IMR-90 (cell line): ENCODE results near the gene SMARCA4. TPM values are rescaled to one million over a fixed set of nuclear protein-coding genes. Genes with fewer than 3 reads are reported as not detected.

Experiments used
- ATAC-seq: fragments of 200-7000 bp; cut with Tn5 transposase; 2 replicates; pipeline ENCODE4 v1.9.1; 2020; ENCODE audit warnings: low read depth, mild to moderate bottlenecking, moderate library complexity
- BruUV-seq: library from RNA; stranded (reverse); fragments of 400-500 nt; replicated peaks from 2 replicates; lab custom pipeline; 2021; lab: Mats Ljungman, UMichigan
- CTCF ChIA-PET: fragments of 300-600 bp; formaldehyde crosslinking; extraction: SDS; loops from one replicate; lab custom pipeline; 2021; ENCODE audit warnings: antibody characterized with exemption; lab: Yijun Ruan, JAX
- POLR2A ChIA-PET: fragments of 300-600 bp; sonication (Branson Sonifier 250); formaldehyde crosslinking; loops from one replicate; lab custom pipeline; 2022; ENCODE audit warnings: antibody characterized with exemption; ENCODE audit not compliant: unreplicated experiment; lab: Charles Lee
- DNase-seq: peaks from one replicate; pipeline ENCODE4 v3.0.0; 2013
- H2AFZ ChIP-seq: replicated peaks from 2 replicates; pipeline ENCODE3; 2013; ENCODE audit warnings: low read length, mild to moderate bottlenecking; ENCODE audit not compliant: poor library complexity
- H2AK5ac ChIP-seq: 2 replicates; pipeline ENCODE4 v1.6.1; 2013; ENCODE audit warnings: low read depth, low read length, inconsistent platforms
- H2AK9ac ChIP-seq: replicated peaks from 2 replicates; pipeline ENCODE3; 2013; ENCODE audit warnings: mild to moderate bottlenecking, low read depth, low read length, moderate library complexity; ENCODE audit not compliant: poor library complexity
- H2BK120ac ChIP-seq: 2 replicates; pipeline ENCODE4 v1.6.1; 2013; ENCODE audit warnings: low read depth, low read length, inconsistent platforms
- H2BK15ac ChIP-seq: 3 replicates; pipeline ENCODE4 v1.6.1; 2013; ENCODE audit warnings: low read depth, low read length, inconsistent platforms
- H2BK20ac ChIP-seq: 2 replicates; pipeline ENCODE4 v1.6.1; 2013; ENCODE audit warnings: low read depth, mild to moderate bottlenecking, inconsistent platforms, low read length, moderate library complexity
- H2BK5ac ChIP-seq: 2 replicates; pipeline ENCODE4 v1.6.1; 2013; ENCODE audit warnings: mild to moderate bottlenecking, low read depth, low read length, inconsistent platforms; ENCODE audit not compliant: poor library complexity, severe bottlenecking
- H3K14ac ChIP-seq: replicated peaks from 2 replicates; pipeline ENCODE4 v1.6.1; 2013; ENCODE audit warnings: low read depth, low read length, inconsistent platforms
- H3K18ac ChIP-seq: 2 replicates; pipeline ENCODE4 v1.6.1; 2013; ENCODE audit warnings: low read depth, low read length, control low read depth
- H3K23ac ChIP-seq: 2 replicates; pipeline ENCODE4 v1.6.1; 2013; ENCODE audit warnings: low read depth, low read length, inconsistent platforms
- H3K27ac ChIP-seq: 2 replicates; pipeline ENCODE4 v1.5.1; 2013; ENCODE audit warnings: mild to moderate bottlenecking, control low read depth, low read length; ENCODE audit not compliant: insufficient read depth
- H3K27me3 ChIP-seq: 2 replicates; pipeline ENCODE4 v1.6.1; 2013; ENCODE audit warnings: low read length; ENCODE audit not compliant: control insufficient read depth, insufficient read depth
- H3K36me3 ChIP-seq: 2 replicates; pipeline ENCODE4 v1.6.1; 2013; ENCODE audit warnings: low read length, mixed read lengths; ENCODE audit not compliant: control insufficient read depth, insufficient read depth
- H3K4ac ChIP-seq: 2 replicates; pipeline ENCODE4 v1.6.1; 2013; ENCODE audit warnings: low read depth, low read length, inconsistent platforms
- H3K4me1 ChIP-seq: 2 replicates; pipeline ENCODE4 v1.6.1; 2013; ENCODE audit warnings: low read length, mixed read lengths; ENCODE audit not compliant: control insufficient read depth, insufficient read depth
- H3K4me2 ChIP-seq: 2 replicates; pipeline ENCODE4 v1.6.1; 2013; ENCODE audit warnings: low read depth, mild to moderate bottlenecking, control low read depth, low read length, moderate library complexity
- H3K4me3 ChIP-seq: 2 replicates; pipeline ENCODE4 v1.5.1; 2013; ENCODE audit warnings: low read depth, mild to moderate bottlenecking, control low read depth, low read length, moderate library complexity; ENCODE audit not compliant: insufficient read depth
- H3K56ac ChIP-seq: 2 replicates; pipeline ENCODE4 v1.6.1; 2013; ENCODE audit warnings: low read length, inconsistent platforms; ENCODE audit not compliant: insufficient read depth; ENCODE audit errors: extremely low read depth
- H3K79me1 ChIP-seq, 2 experiments: 2 replicates each; pipeline ENCODE4 v1.6.1; 2013; ENCODE audit warnings: low read length in 2 of 2, inconsistent platforms in 1 of 2, low read depth in 1 of 2
- H3K9ac ChIP-seq: 2 replicates; pipeline ENCODE4 v1.6.1; 2013; ENCODE audit warnings: low read depth, low read length, control low read depth
- H3K9me1 ChIP-seq: 2 replicates; pipeline ENCODE4 v1.6.1; 2013; ENCODE audit warnings: low read length, inconsistent platforms; ENCODE audit not compliant: insufficient read depth
- H3K9me3 ChIP-seq: 2 replicates; pipeline ENCODE4 v1.6.1; 2013; ENCODE audit warnings: low read length; ENCODE audit not compliant: control insufficient read depth, insufficient read depth
- H4K20me1 ChIP-seq: 2 replicates; pipeline ENCODE4 v1.6.1; 2013; ENCODE audit warnings: low read length, inconsistent platforms; ENCODE audit not compliant: insufficient read depth
- H4K5ac ChIP-seq: 2 replicates; pipeline ENCODE4 v1.6.1; 2013; ENCODE audit warnings: mild to moderate bottlenecking, low read depth, low read length, control low read depth
- H4K8ac ChIP-seq, 2 experiments: 2 replicates each; pipeline ENCODE4 v1.6.1; 2013; ENCODE audit warnings: low read depth in 2 of 2, low read length in 2 of 2, control low read depth in 1 of 2, inconsistent platforms in 1 of 2
- H4K91ac ChIP-seq: 2 replicates; pipeline ENCODE4 v1.6.1; 2013; ENCODE audit warnings: low read depth, low read length, inconsistent platforms; ENCODE audit not compliant: insufficient read depth
- BHLHE40 ChIP-seq: fragments of 150-350 bp; IDR thresholded peaks from 2 replicates; pipeline ENCODE4 v1.6.1; 2016; ENCODE audit warnings: mild to moderate bottlenecking, low read depth, low read length
- CEBPB ChIP-seq: IDR thresholded peaks from 2 replicates; pipeline ENCODE4 v1.6.1; 2012; ENCODE audit warnings: low read depth, low read length, improper control_type of control experiment
- CHD1 ChIP-seq: IDR thresholded peaks from 2 replicates; pipeline ENCODE4 v1.6.1; 2012; ENCODE audit warnings: low read depth, low read length, improper control_type of control experiment
- CTCF ChIP-seq: conservative IDR thresholded peaks from 2 replicates; pipeline ENCODE4 v1.5.1; 2012; ENCODE audit warnings: mild to moderate bottlenecking, low read depth, low read length, improper control_type of control experiment
- FOS ChIP-seq: fragments of 150-350 bp; IDR thresholded peaks from 2 replicates; pipeline ENCODE4 v1.6.1; 2016; ENCODE audit warnings: low read depth, low read length
- MAFK ChIP-seq: IDR thresholded peaks from 2 replicates; pipeline ENCODE4 v1.6.1; 2012; ENCODE audit warnings: low read depth, low read length, improper control_type of control experiment
- MAZ ChIP-seq: IDR thresholded peaks from 2 replicates; pipeline ENCODE4 v1.6.1; 2012; ENCODE audit warnings: low read depth, mild to moderate bottlenecking, low read length, improper control_type of control experiment, moderate library complexity, borderline replicate concordance
- MXI1 ChIP-seq: IDR thresholded peaks from 2 replicates; pipeline ENCODE4 v1.6.1; 2012; ENCODE audit warnings: low read depth, mild to moderate bottlenecking, low read length, moderate library complexity, borderline replicate concordance
- NFE2L2 ChIP-seq: fragments of 150-350 bp; IDR thresholded peaks from 2 replicates; pipeline ENCODE4 v1.6.1; 2016; ENCODE audit warnings: low read depth, mild to moderate bottlenecking, low read length
- POLR2A ChIP-seq: IDR thresholded peaks from 2 replicates; pipeline ENCODE4 v1.6.1; 2012; ENCODE audit warnings: mild to moderate bottlenecking, low read depth, low read length
- RAD21 ChIP-seq: IDR thresholded peaks from 2 replicates; pipeline ENCODE4 v1.6.1; 2012; ENCODE audit warnings: low read length, improper control_type of control experiment
- RCOR1 ChIP-seq: IDR thresholded peaks from 2 replicates; pipeline ENCODE4 v1.6.1; 2012; ENCODE audit warnings: mild to moderate bottlenecking, low read length, improper control_type of control experiment; ENCODE audit not compliant: insufficient replicate concordance
- RFX5 ChIP-seq: IDR thresholded peaks from 2 replicates; pipeline ENCODE4 v1.8.0; 2012; ENCODE audit warnings: low read depth, mild to moderate bottlenecking, low read length, moderate library complexity
- SMC3 ChIP-seq: fragments of 150-350 bp; IDR thresholded peaks from 2 replicates; pipeline ENCODE4 v1.6.1; 2016; ENCODE audit warnings: low read depth, mild to moderate bottlenecking, antibody characterized with exemption, low read length, moderate library complexity
- USF2 ChIP-seq: fragments of 150-350 bp; IDR thresholded peaks from 2 replicates; pipeline ENCODE4 v1.6.1; 2017; ENCODE audit warnings: mild to moderate bottlenecking, antibody characterized with exemption, low read length, low read depth
- WGBS, 2 experiments: methylation state at CpG; one replicate each; pipeline versions ENCODE4 v1.1.5 to v1.1.7; 2013; ENCODE audit warnings: missing lambda C conversion rate in 2 of 2; ENCODE audit not compliant: insufficient read length in 1 of 2; ENCODE audit errors: extremely low coverage in 2 of 2; 5-methylcytosine and 5-hydroxymethylcytosine counted together
- dilution Hi-C: fragments of 300-500 bp; cut with HindIII; formaldehyde crosslinking; loops from one replicate; pipeline ENCODE4 v1.14.3; 2018; ENCODE audit warnings: low sequenced_read_pairs; ENCODE audit not compliant: unreplicated experiment
- in situ Hi-C: fragments of 300-500 bp; cut with MboI; formaldehyde crosslinking; loops from 3 replicates; pipeline ENCODE4 v1.14.3; 2019; ENCODE audit warnings: low sequenced_read_pairs, inconsistent platforms, mixed read lengths
- intact Hi-C: fragments of 100-400 bp; cut with micrococcal nuclease; formaldehyde crosslinking; loops from 2 replicates; pipeline ENCODE4 v1.10.0; 2022
- polyA plus RNA-seq, 3 experiments: library from polyadenylated mRNA; depleted of rRNA; stranded (reverse); fragments of >200 nt; gene quantifications; 2 replicates each; pipeline ENCODE4 v1.2.3, GENCODE V29; 2012; ENCODE audit warnings: low replicate concordance in 1 of 3
- total RNA-seq: library from RNA; depleted of rRNA; stranded (reverse); fragments of >200 nt; gene quantifications from 2 replicates; pipeline ENCODE4 v1.2.3, GENCODE V29; 2012

SMARCA4 gene
- total and polyA plus RNA-seq, 2 of the 4 experiments (the other 2 are of a cell fraction): 41.4 to 85.6 TPM

GRCh38 chr19:11020982-11021759 lies 60.3 kb downstream of the SMARCA4 start:
- H3K4me3 ChIP-seq: no peak overlapping the region
- no peak overlapping the region for H4K8ac ChIP-seq
- H2BK120ac ChIP-seq: no peak overlapping the region
- no peak overlapping the region for H3K18ac ChIP-seq
- 96% methylated on average over 16 of the region's 23 CpGs; no CpG with 5 or more reads in 1 of the 2 experiments for WGBS, 2 experiments
- no peak overlapping the region for H3K14ac ChIP-seq
- no peaks in the 10 kb centered on the region for H3K9me1 ChIP-seq
- no peak overlapping the region for H4K91ac ChIP-seq
- H3K27me3 ChIP-seq: no peaks in the 10 kb centered on the region
- no peak overlapping the region for H2AK5ac ChIP-seq
- no peak overlapping the region for H3K56ac ChIP-seq
- no peak overlapping the region for H3K23ac ChIP-seq
- no peak overlapping the region for H2AFZ ChIP-seq
- in situ Hi-C loops: no loop called here
- intact Hi-C loops: no loop called here
- CTCF ChIA-PET: no interaction called here
- no peak for ATAC-seq
- dilution Hi-C loops: no loop called here
- peaks cover 92% of the 10 kb centered on the region for H3K36me3 ChIP-seq
- no peak overlapping the region for H3K4ac ChIP-seq
- peaks cover 6% of the 10 kb centered on the region; the same call in 1 of the 2 replicates for H4K20me1 ChIP-seq
- H3K4me2 ChIP-seq: no peak overlapping the region
- no peak overlapping the region for H4K5ac ChIP-seq
- no peak overlapping the region for H2AK9ac ChIP-seq
- no peak for DNase-seq
- H3K9me3 ChIP-seq: no peaks in the 10 kb centered on the region
- H2BK5ac ChIP-seq: no peak overlapping the region
- H3K4me1 ChIP-seq: no peaks in the 10 kb centered on the region
- no peak overlapping the region for H2BK20ac ChIP-seq
- no peak overlapping the region for H2BK15ac ChIP-seq
- no peak overlapping the region for H3K9ac ChIP-seq
- H3K27ac ChIP-seq: no peak overlapping the region
- H3K79me1 ChIP-seq: peaks cover 4 to 19% of the 10 kb centered on the region in 2 experiments; a peak in 3 of 4 replicates
- POLR2A ChIA-PET: no interaction called here
- BruUV-seq: no TSS peak
- TF ChIP-seq POLR2A (no peak), MAZ (no peak), SMC3 (no peak), RAD21 (no peak), CTCF (no peak), USF2 (no peak), MAFK (no peak), RCOR1 (no peak), CEBPB (no peak), FOS (no peak), BHLHE40 (no peak), MXI1 (no peak), RFX5 (no peak), NFE2L2 (no peak), CHD1 (no peak)
